ENCODE measurements around the gene TSG101.

Gene TSG101

DNA sequence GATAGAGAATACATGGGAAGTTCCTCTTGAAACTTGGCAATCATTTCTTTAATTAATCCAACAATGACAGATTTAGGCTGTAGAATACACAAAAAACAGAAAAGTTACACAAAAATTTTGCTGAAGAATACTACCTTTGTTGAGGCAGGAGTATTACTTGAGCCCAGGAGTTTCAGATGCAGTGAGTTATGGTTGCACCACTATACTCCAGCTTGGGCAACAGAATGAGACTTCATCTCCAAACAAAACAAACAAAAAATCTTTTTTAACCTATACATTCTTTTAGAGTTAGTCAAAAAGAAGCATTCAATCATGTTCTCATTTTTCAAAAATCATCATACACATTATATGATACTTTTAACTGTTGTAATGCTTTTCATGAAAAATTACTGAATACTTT, 39.7 kb upstream of the TSG101 start:
- Histone ChIP-seq H4K20me1 (ENCODE audit: insufficient read depth, low read length) (no peaks in the 10 kb centered on the region), H3K9me3 (ENCODE audit: low read length) (no peaks in the 10 kb centered on the region), H3K36me3 (ENCODE audit: insufficient read depth, low read length) (no peaks in the 10 kb centered on the region), H3F3A (ENCODE audit: insufficient read depth, low read length) (no peaks in the 10 kb centered on the region), H3K9ac (ENCODE audit: low read length) (no peak overlapping the region), H3K4me2 (ENCODE audit: low read length) (no peak overlapping the region), H3K79me2 (ENCODE audit: insufficient read depth, low read length) (no peaks in the 10 kb centered on the region), H2AFZ (ENCODE audit: low read length) (no peak overlapping the region), H3K27me3 (ENCODE audit: insufficient read depth, low read length) (no peaks in the 10 kb centered on the region), H3K9me2 (ENCODE audit: low read depth, low read length) (no peaks in the 10 kb centered on the region), H3K4me3 (ENCODE audit: low read depth, low read length, poor library complexity, severe bottlenecking) (no peak overlapping the region), H3K4me1 (ENCODE audit: insufficient read depth, low read length, severe bottlenecking) (no peaks in the 10 kb centered on the region), H3K27ac (ENCODE audit: low read depth, low read length, poor library complexity, severe bottlenecking) (no peak overlapping the region)
- no peak for TF ChIP-seq CTCF (IDR thresholded peaks at IDR 0.05; ENCODE audit: low read length)
- TF ChIP-seq EZH2 (IDR thresholded peaks at IDR 0.05; ENCODE audit: borderline replicate concordance, low read length): no peak

GRCh38 chr11:18564149-18564548, 37.4 kb upstream of the TSG101 start:
- Histone ChIP-seq H3K36me3 (ENCODE audit: insufficient read depth, low read length) (no peaks in the 10 kb centered on the region), H3K27me3 (ENCODE audit: insufficient read depth, low read length) (no peaks in the 10 kb centered on the region), H3K79me2 (ENCODE audit: insufficient read depth, low read length) (no peaks in the 10 kb centered on the region), H3K9me2 (ENCODE audit: low read depth, low read length) (no peaks in the 10 kb centered on the region), H3K4me2 (ENCODE audit: low read length) (no peak overlapping the region), H4K20me1 (ENCODE audit: insufficient read depth, low read length) (no peaks in the 10 kb centered on the region), H3K9ac (ENCODE audit: low read length) (no peak overlapping the region), H3K9me3 (ENCODE audit: low read length) (no peaks in the 10 kb centered on the region), H3K4me1 (ENCODE audit: insufficient read depth, low read length, severe bottlenecking) (no peaks in the 10 kb centered on the region), H3F3A (ENCODE audit: insufficient read depth, low read length) (no peaks in the 10 kb centered on the region), H3K4me3 (ENCODE audit: low read depth, low read length, poor library complexity, severe bottlenecking) (no peak overlapping the region), H3K27ac (ENCODE audit: low read depth, low read length, poor library complexity, severe bottlenecking) (no peak overlapping the region), H2AFZ (ENCODE audit: low read length) (no peak overlapping the region)
- TF ChIP-seq EZH2 (IDR thresholded peaks at IDR 0.05; ENCODE audit: borderline replicate concordance, low read length) (no peak), CTCF (IDR thresholded peaks at IDR 0.05; ENCODE audit: low read length) (no peak)

DNA sequence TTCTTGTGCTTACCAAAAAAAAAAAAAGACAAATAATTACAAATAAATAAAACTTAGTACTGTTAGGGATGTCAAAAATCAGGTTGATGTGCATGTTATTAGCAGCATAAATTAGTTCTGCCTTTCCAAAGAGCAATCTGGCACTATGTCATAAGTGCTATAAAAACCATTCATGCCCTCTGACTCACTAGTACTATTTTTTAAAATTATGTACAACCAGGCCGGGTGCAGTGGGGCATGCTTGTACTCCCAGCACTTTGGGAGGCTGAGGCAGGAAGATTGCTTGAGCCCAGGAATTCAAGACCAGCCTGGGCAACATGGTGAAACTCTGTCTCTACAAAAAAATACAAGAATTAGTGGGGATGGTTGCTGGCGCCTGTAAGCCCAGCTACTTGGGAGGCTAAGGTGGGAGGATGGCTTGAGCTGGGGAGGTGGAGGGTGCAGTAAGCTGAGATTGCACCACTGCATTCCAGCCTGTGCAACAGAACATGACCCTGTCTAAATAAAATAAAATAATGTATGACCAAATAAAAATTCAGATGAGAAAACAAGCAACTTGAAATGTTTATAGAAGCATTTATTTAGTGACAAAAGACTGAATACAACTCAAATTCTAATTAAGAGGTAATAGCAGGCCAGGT, 36.5 kb upstream of the TSG101 start:
- Histone ChIP-seq H3K4me2 (ENCODE audit: low read length) (no peak overlapping the region), H3F3A (ENCODE audit: insufficient read depth, low read length) (no peaks in the 10 kb centered on the region), H3K9me2 (ENCODE audit: low read depth, low read length) (no peaks in the 10 kb centered on the region), H4K20me1 (ENCODE audit: insufficient read depth, low read length) (no peaks in the 10 kb centered on the region), H2AFZ (ENCODE audit: low read length) (no peak overlapping the region), H3K27ac (ENCODE audit: low read depth, low read length, poor library complexity, severe bottlenecking) (no peak overlapping the region), H3K27me3 (ENCODE audit: insufficient read depth, low read length) (no peaks in the 10 kb centered on the region), H3K36me3 (ENCODE audit: insufficient read depth, low read length) (no peaks in the 10 kb centered on the region), H3K4me1 (ENCODE audit: insufficient read depth, low read length, severe bottlenecking) (no peaks in the 10 kb centered on the region), H3K9ac (ENCODE audit: low read length) (no peak overlapping the region), H3K9me3 (ENCODE audit: low read length) (no peaks in the 10 kb centered on the region), H3K79me2 (ENCODE audit: insufficient read depth, low read length) (no peaks in the 10 kb centered on the region), H3K4me3 (ENCODE audit: low read depth, low read length, poor library complexity, severe bottlenecking) (no peak overlapping the region)
- no peak for TF ChIP-seq CTCF (IDR thresholded peaks at IDR 0.05; ENCODE audit: low read length)
- no peak for TF ChIP-seq EZH2 (IDR thresholded peaks at IDR 0.05; ENCODE audit: borderline replicate concordance, low read length)

Measured in OCI-LY1 (cell line).